Body of pancreas (tissue), 4 donors: Measurements from ENCODE around the gene TENT5A. TPM values are rescaled to one million over a fixed set of nuclear protein-coding genes. Genes with fewer than 3 reads are reported as not detected.

Experiments
- ATAC-seq: fragments of 150-250 bp; one replicate; pipeline ENCODE4 v1.9.1; 2016
- DNase-seq, 4 donors: peaks; one replicate each; pipeline ENCODE4 v3.0.0-alpha.2; 2019
- H3K27ac ChIP-seq, 4 donors: fragments of 200-600 bp; sonication (generic); 1 replicate in 3 of 4; 2 replicates in 1 of 4; pipeline versions ENCODE4 v1.5.1 to v1.6.1; 2016 to 2019; ENCODE audit warnings: mild to moderate bottlenecking in 1 of 4, mixed read lengths in 1 of 4, moderate library complexity in 1 of 4
- H3K27me3 ChIP-seq, 2 donors: fragments of 200-600 bp; sonication (generic); one replicate each; pipeline ENCODE4 v1.6.0; 2016; ENCODE audit warnings: mild to moderate bottlenecking in 1 of 2
- H3K36me3 ChIP-seq, 2 donors: fragments of 200-600 bp; sonication (generic); replicated peaks in 1 of 2; 2 replicates each; pipeline ENCODE4 v1.5.1; 2016; ENCODE audit warnings: low read depth in 2 of 2; ENCODE audit not compliant: insufficient read depth in 1 of 2
- H3K4me1 ChIP-seq: fragments of 200-600 bp; sonication (generic); one replicate; pipeline ENCODE4 v1.6.0; 2016
- H3K4me3 ChIP-seq, 2 donors: fragments of 200-600 bp; sonication (generic); 1 replicate in 1 of 2; 2 replicates in 1 of 2; pipeline ENCODE4 v1.5.1; 2016 to 2019
- H3K9me3 ChIP-seq, 3 donors: fragments of 200-600 bp; sonication (generic); 1 replicate in 2 of 3; 2 replicates in 1 of 3; pipeline ENCODE4 v1.5.1; 2016
- CTCF ChIP-seq, 7 experiments: fragments of 450-650 bp in 4 of 7; fragments of 200-600 bp in 3 of 7; sonication (generic) in 3 of 7; IDR thresholded peaks; one replicate each; pipeline ENCODE4 v1.5.1; 2016 to 2019; ENCODE audit warnings: antibody characterized with exemption in 7 of 7
- POLR2A ChIP-seq, 3 donors: fragments of 450-650 bp; IDR thresholded peaks; one replicate each; pipeline ENCODE4 v1.6.1; 2016; ENCODE audit warnings: antibody characterized with exemption in 3 of 3, mild to moderate bottlenecking in 2 of 3
- WGBS, 2 donors: methylation state at CpG; one replicate each; pipeline ENCODE4 v1.1.5; 2017; 5-methylcytosine and 5-hydroxymethylcytosine counted together
- intact Hi-C: fragments of 100-400 bp; cut with DNase I; formaldehyde crosslinking; loops from one replicate; pipeline ENCODE4 v1.15.1; 2023
- total RNA-seq, 2 donors: library from RNA; depleted of rRNA; stranded (reverse); fragments of >200 nt; gene quantifications; one replicate each; pipeline ENCODE4 v1.1.0, GENCODE V29; 2016

Gene TENT5A
- total RNA-seq, 2 donors from 2014 or later: 7.3 to 8.2 TPM

GRCh38 chr6:81736428-81736827 lies 16.1 kb downstream of the TENT5A start:
- Histone ChIP-seq H3K27ac (no peak overlapping the region), H3K4me3 (no peak overlapping the region), H3K4me1 (no peaks in the 10 kb centered on the region), H3K27me3 (no peaks in the 10 kb centered on the region), H3K9me3 (no peaks in the 10 kb centered on the region), H3K36me3 (no peaks in the 10 kb centered on the region)
- DNase-seq (no peak), ATAC-seq (no peak)
- intact Hi-C loops: no loop called here
- TF ChIP-seq CTCF (IDR thresholded peaks at IDR 0.05) (no peak), POLR2A (IDR thresholded peaks at IDR 0.05) (no peak)

- Histone ChIP-seq H3K9me3 (no peaks in the 10 kb centered on the region), H3K27me3 (no peaks in the 10 kb centered on the region), H3K4me3 (no peak overlapping the region), H3K27ac (no peak overlapping the region), H3K4me1 (no peaks in the 10 kb centered on the region), H3K36me3 (no peaks in the 10 kb centered on the region)
- intact Hi-C loops: no loop called here
- no peak for TF ChIP-seq CTCF (IDR thresholded peaks at IDR 0.05)
- no peak for DNase-seq
- ATAC-seq: no peak
- WGBS, 2 donors: 67 to 79% methylated on average over 1 of the region's 1 CpG
These were observed 16.6 kb downstream of the TENT5A start for GRCh38 chr6:81735756-81736380.

DNA sequence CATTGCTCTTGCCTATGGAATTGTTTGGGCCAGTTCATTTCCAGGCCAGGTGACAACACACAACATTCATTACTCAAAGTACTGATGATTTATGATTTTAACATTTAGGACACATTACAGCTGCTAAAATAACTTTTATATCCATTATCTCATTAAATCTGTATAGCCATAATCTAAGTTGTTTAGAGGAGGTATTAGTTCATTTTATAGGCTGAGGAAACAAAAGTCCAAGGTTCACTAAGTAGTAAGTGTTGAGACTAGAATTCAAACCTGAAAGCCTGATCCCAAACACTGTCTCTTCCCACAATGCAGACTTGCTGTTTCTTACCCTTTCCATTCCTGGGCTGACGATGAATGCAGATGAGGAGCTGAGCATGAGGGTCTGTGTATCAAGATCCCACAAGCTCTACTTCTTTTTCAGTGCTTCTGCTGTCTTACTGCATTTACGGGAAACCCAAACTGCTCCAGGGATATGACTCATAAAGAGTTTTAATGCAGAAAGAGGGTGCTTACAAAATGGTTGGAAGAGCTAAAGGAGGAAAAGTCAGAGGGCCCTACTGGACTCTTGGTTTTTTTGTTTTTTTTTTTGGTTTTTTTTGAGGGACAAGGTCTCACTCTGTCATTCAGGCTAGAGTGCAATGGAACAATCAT lies 17.9 kb downstream of the TENT5A start:
- ATAC-seq (no peak), DNase-seq (no peak)
- no peaks in the 10 kb centered on the region for H3K9me3 ChIP-seq
- no peak overlapping the region for H3K27ac ChIP-seq
- H3K27me3 ChIP-seq: no peaks in the 10 kb centered on the region
- intact Hi-C loops: no loop called here
- no peak overlapping the region for H3K4me3 ChIP-seq
- no peak for TF ChIP-seq POLR2A (IDR thresholded peaks at IDR 0.05)
- H3K36me3 ChIP-seq: no peaks in the 10 kb centered on the region
- no peaks in the 10 kb centered on the region for H3K4me1 ChIP-seq
- WGBS, 2 donors: 94 to 98% methylated on average over 2 of the region's 2 CpGs

DNA sequence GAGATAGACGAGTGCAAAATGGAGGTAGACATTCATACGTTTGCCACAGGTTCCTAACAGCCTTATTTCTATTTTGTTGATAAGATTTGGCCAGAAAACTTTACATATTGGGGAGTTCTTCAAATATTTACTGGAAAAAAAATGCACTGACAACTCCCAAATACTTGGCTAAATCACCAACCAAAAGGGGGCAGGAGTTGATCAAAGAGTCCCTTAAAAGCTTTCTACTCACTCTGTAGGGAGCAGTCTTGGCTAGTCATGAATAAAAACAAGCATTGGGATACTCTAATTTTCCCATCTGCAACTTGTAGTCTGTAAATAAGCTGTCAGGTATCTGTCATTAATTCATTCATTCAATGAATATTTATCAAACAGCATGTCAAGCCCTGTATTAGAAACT lies 18.4 kb downstream of the TENT5A start:
- Histone ChIP-seq H3K9me3 (no peaks in the 10 kb centered on the region), H3K4me3 (no peak overlapping the region), H3K4me1 (no peaks in the 10 kb centered on the region), H3K27me3 (no peaks in the 10 kb centered on the region), H3K36me3 (no peaks in the 10 kb centered on the region), H3K27ac (no peak overlapping the region)
- WGBS, 2 donors: 64 to 65% methylated on average over 2 of the region's 2 CpGs
- TF ChIP-seq POLR2A (IDR thresholded peaks at IDR 0.05) (no peak), CTCF (IDR thresholded peaks at IDR 0.05) (peak in 3 of 7 experiments; percentile 17 to 38 (median 27))
- no peak for DNase-seq
- intact Hi-C loops: no loop called here
- no peak for ATAC-seq

GRCh38 chr6:81731814-81732213 lies 20.7 kb downstream of the TENT5A start:
- WGBS, 2 donors: 67 to 78% methylated on average over 1 of the region's 1 CpG
- Histone ChIP-seq H3K4me3 (no peak overlapping the region), H3K27ac (no peak overlapping the region), H3K9me3 (no peaks in the 10 kb centered on the region), H3K36me3 (no peaks in the 10 kb centered on the region), H3K4me1 (no peaks in the 10 kb centered on the region), H3K27me3 (no peaks in the 10 kb centered on the region)
- ATAC-seq: no peak
- intact Hi-C loops: no loop called here
- no peak for TF ChIP-seq CTCF (IDR thresholded peaks at IDR 0.05)
- no peak for TF ChIP-seq POLR2A (IDR thresholded peaks at IDR 0.05)
- no peak for DNase-seq
